ENCODE measurements around the gene TENM4. TPM values are rescaled to one million over a fixed set of nuclear protein-coding genes. Genes with fewer than 3 reads are reported as not detected.

The TENM4 gene
- total and polyA plus RNA-seq, 2 of the 8 experiments (the other 6 are each of a cell fraction or from before 2014, with no cell fraction given), result 3.5 to 7.2 TPM

DNA sequence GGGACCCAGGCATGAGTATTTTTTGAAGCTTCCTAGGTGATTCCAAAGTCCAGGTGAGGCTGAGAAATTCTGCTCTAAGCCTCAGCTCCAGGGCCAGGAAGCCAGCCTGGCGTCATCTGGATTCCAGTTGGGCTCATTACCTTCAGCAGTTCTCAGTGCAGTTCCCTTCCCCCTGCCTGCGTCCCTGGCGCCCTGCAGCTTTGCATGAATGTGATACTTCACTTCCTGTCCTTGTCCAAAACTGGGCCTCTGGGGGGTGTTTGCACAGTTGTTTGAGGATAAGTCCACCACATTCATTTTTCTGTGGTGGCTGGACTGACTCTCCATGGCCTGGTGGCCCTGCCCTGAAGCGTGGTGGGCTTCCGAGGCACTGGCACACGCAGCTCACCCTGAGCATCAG is 98.1 kb downstream of the TENM4 start:
- H3K36me3 ChIP-seq (ENCODE audit: control insufficient read depth in 2 of 4, insufficient read depth in 4 of 4, low read length in 3 of 4), result no peaks in the 10 kb centered on the region
- no peak overlapping the region for H3K4ac ChIP-seq (replicated peaks; ENCODE audit: insufficient read length, low read depth, low read length)
- no peak overlapping the region for H3K9ac ChIP-seq (replicated peaks in 1 of 4; ENCODE audit: extremely low read depth in 1 of 4, low read depth in 3 of 4, low read length in 3 of 4)
- H3K9me3 ChIP-seq (ENCODE audit: insufficient read depth in 2 of 2, low read depth in 1 of 2, low read length in 1 of 2), result no peaks in the 10 kb centered on the region
- no peak overlapping the region; the same call in 1 of the 2 replicates for H2AK5ac ChIP-seq (ENCODE audit: low read depth, low read length)
- no peak overlapping the region for H3K4me2 ChIP-seq (ENCODE audit: insufficient read depth in 1 of 2, low read depth in 2 of 2, low read length in 2 of 2)
- no peak overlapping the region for H3K18ac ChIP-seq (ENCODE audit: extremely low read depth, low read length)
- H3K4me1 ChIP-seq (replicated peaks in 1 of 4; ENCODE audit: control insufficient read depth in 3 of 4, insufficient read depth in 4 of 4, low read length in 3 of 4), result peaks cover 0 to 3% (median 0%) of the 10 kb centered on the region in 4 experiments; a peak in 2 of 7 replicates
- POLR2A ChIA-PET (ENCODE audit: partially characterized antibody), result interaction anchor here (0.7 kb wide), 1 partner anchor 48 kb away, joined by 3 read pairs; no protein-coding TSS in a partner anchor
- H3K56ac ChIP-seq (replicated peaks; ENCODE audit: insufficient read length, low read depth, low read length), result no peak overlapping the region
- H3K79me1 ChIP-seq (ENCODE audit: low read depth, low read length), result no peaks in the 10 kb centered on the region; the same call in 1 of the 2 replicates
- H4K91ac ChIP-seq (replicated peaks; ENCODE audit: insufficient read length, low read length), result no peak overlapping the region
- no peaks in the 10 kb centered on the region for H3K27me3 ChIP-seq (replicated peaks in 1 of 4; ENCODE audit: control insufficient read depth in 3 of 4, extremely low read depth in 1 of 4, insufficient read depth in 3 of 4, low read length in 3 of 4)
- H2BK15ac ChIP-seq (ENCODE audit: low read length), result no peak overlapping the region
- no peaks in the 10 kb centered on the region for H3K23me2 ChIP-seq (ENCODE audit: low read depth, low read length)
- 89% methylated on average over 6 of the region's 6 CpGs; no CpG with 5 or more reads in 1 of the 2 experiments for WGBS, 2 experiments (ENCODE audit: extremely low coverage in 1 of 2, insufficient coverage in 1 of 2, insufficient read length in 1 of 2, insufficient replicate concordance in 2 of 2, low coverage in 1 of 2, low lambda C conversion rate in 2 of 2, missing lambda C conversion rate in 1 of 2)
- no peak overlapping the region for H3K23ac ChIP-seq (ENCODE audit: insufficient read length)
- no peak overlapping the region for H3K14ac ChIP-seq (ENCODE audit: insufficient read length)
- H3K27ac ChIP-seq (ENCODE audit: low read depth, low read length), result no peak overlapping the region
- no peak overlapping the region for H2AFZ ChIP-seq (ENCODE audit: low read length)
- no peak overlapping the region for H3K4me3 ChIP-seq (ENCODE audit: extremely low read depth in 1 of 4, insufficient read depth in 2 of 4, low read depth in 3 of 4, low read length in 4 of 4)
- H2BK120ac ChIP-seq (replicated peaks; ENCODE audit: low read depth, low read length), result no peak overlapping the region
- H4K8ac ChIP-seq (ENCODE audit: extremely low read depth, insufficient read depth, low read length), result no peak overlapping the region
- H2BK20ac ChIP-seq (ENCODE audit: low read length), result no peak overlapping the region
- no peak overlapping the region for H4K5ac ChIP-seq (ENCODE audit: insufficient read length, low read depth, low read length)
- FAIRE-seq, result no peak
- CTCF ChIA-PET (ENCODE audit: partially characterized antibody), result interaction anchor here (0.9 to 1.4 kb wide), 5 partner anchors 9 to 98 kb away, joined by 3 to 4 read pairs (median 3); partner anchors contain the start of gene TENM4
- no peak overlapping the region for H2BK12ac ChIP-seq (ENCODE audit: low read depth, low read length)
- H3K79me2 ChIP-seq (ENCODE audit: control insufficient read depth in 1 of 2, insufficient read depth in 2 of 2, low read length in 2 of 2), result no peaks in the 10 kb centered on the region
- DNase-seq (ENCODE audit: low read depth in 1 of 2, low spot score in 2 of 2), result no peak
- no peak overlapping the region for H2BK5ac ChIP-seq (ENCODE audit: low read depth, low read length)
- H4K20me1 ChIP-seq (replicated peaks in 1 of 2; ENCODE audit: control insufficient read depth in 1 of 2, insufficient read depth in 2 of 2, low read length in 2 of 2), result no peaks in the 10 kb centered on the region
- TF ChIP-seq KDM1A (IDR thresholded peaks at IDR 0.05; ENCODE audit: borderline replicate concordance, low read length) (no peak), NRF1 (IDR thresholded peaks at IDR 0.05; ENCODE audit: low read depth, low read length) (no peak), NANOG (IDR thresholded peaks at IDR 0.05; ENCODE audit: insufficient read depth, low read depth, low read length, poor library complexity, severe bottlenecking) (no peak), CHD2 (IDR thresholded peaks at IDR 0.05; ENCODE audit: low read length) (no peak), TBP (IDR thresholded peaks at IDR 0.05; ENCODE audit: low read depth, low read length) (no peak), TCF12 (IDR thresholded peaks at IDR 0.05; ENCODE audit: low read depth, low read length) (no peak), ASH2L (IDR thresholded peaks at IDR 0.05; ENCODE audit: low read length) (no peak), PHF8 (conservative IDR thresholded peaks at IDR 0.05; ENCODE audit: low read depth, low read length) (no peak), FOSL1 (IDR thresholded peaks at IDR 0.05; ENCODE audit: insufficient read depth, low read depth, low read length) (no peak), SIX5 (IDR thresholded peaks at IDR 0.05; ENCODE audit: low read depth, low read length) (no peak)
- TF ChIP-seq, protein P1, sequence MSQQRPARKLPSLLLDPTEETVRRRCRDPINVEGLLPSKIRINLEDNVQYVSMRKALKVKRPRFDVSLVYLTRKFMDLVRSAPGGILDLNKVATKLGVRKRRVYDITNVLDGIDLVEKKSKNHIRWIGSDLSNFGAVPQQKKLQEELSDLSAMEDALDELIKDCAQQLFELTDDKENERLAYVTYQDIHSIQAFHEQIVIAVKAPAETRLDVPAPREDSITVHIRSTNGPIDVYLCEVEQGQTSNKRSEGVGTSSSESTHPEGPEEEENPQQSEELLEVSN (IDR thresholded peaks at IDR 0.05), result no peak
- TF ChIP-seq, protein P2, sequence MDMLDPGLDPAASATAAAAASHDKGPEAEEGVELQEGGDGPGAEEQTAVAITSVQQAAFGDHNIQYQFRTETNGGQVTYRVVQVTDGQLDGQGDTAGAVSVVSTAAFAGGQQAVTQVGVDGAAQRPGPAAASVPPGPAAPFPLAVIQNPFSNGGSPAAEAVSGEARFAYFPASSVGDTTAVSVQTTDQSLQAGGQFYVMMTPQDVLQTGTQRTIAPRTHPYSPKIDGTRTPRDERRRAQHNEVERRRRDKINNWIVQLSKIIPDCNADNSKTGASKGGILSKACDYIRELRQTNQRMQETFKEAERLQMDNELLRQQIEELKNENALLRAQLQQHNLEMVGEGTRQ (IDR thresholded peaks at IDR 0.05; ENCODE audit: low read length), result no peak
